ELR (cell line): ENCODE results near the gene TFPI2.

Experiments
- DNase-seq: peaks from one replicate; pipeline ENCODE4 v3.0.0-alpha.2; 2015; ENCODE audit warnings: low read depth

Gene TFPI2

DNA sequence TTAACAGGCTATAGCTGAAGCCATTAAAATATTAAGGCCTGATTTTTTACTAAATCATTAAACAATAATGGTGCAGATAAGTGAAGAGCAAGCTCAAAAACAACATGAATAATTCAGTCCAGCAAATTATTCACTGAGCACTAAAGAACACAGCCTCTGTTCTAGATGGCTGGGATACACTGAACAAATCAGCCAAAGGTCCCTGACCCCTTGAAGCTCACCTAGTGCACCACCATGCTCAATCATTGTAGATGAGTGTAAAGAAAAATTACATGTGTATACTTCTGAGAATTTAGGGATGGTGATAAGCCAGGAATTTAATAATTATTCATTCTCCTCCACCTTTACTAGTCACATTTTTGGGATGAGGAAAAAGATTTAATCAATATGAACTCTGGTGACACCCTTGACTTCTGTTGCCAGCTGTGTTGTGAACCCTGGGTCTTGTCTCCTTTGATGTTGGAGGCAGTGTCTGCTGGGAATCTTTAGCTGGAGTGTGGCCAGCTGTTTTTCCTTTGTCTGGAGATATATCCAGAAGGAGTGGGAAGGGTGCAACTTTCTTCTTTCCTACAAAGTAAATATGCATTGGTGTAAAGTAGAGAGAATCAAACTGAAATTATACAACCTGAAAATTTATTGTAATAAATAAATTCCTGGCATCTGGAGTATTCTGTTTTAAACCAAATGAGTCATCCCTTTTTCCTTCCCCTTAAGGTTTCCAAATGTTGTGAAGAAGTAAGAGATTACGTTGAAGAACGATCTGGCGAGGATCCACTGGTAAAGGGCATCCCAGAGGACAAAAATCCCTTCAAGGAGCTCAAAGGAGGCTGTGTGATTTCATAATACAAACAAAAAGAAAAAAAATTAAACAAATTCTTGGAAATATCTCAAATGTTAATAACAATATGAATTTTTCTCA, 19.8 kb upstream of the TFPI2 start:
- DNase-seq = peak; percentile 49

- no peak for DNase-seq
These were observed 15.7 kb upstream of the TFPI2 start, which contains the start of gene GNGT1 for GRCh38 chr7:93906267-93906666. Gene GNGT1 (plus strand): TSS chr7:93906567. CDS start chr7:93906747, 180 bp downstream.

GRCh38 chr7:93902777-93903423, 12.3 kb upstream of the TFPI2 start:
- peak; percentile 61 for DNase-seq

GRCh38 chr7:93897680-93898079, 7.1 kb upstream of the TFPI2 start:
- DNase-seq = no peak

- DNase-seq = no peak
These were observed 5.5 kb upstream of the TFPI2 start for GRCh38 chr7:93895859-93896600.

DNA sequence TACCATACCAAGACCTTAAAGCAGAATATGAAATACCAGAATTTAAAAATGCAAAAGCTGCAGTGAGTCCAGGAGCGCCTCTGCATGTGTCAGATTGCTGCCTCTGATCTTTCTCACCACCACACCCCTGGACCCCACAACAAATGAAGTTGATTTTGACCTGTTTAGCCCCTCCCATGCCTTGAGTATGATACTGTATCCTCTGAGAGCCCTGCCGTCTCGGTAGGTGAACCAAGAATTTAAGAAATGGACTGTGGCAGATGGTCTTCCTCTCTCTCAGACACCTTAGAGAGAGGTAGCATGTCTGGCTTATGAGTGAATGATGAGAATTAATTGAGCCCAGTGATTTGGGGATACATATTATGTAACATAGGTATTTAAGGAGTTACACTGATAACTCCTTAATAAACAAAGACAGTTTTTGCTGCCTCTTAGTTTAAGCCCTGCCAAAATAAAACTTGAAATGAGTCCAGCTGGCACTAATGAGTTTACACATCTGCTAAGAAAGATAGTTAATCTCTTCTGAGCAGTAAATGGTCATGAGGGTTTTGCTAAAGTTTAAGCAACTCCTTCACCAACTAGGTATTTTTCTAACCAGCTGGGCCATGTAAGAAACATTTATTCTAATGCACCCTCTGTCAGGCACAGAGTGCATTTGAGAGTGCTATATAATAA, 4.5 kb upstream of the TFPI2 start:
- no peak for DNase-seq

DNA sequence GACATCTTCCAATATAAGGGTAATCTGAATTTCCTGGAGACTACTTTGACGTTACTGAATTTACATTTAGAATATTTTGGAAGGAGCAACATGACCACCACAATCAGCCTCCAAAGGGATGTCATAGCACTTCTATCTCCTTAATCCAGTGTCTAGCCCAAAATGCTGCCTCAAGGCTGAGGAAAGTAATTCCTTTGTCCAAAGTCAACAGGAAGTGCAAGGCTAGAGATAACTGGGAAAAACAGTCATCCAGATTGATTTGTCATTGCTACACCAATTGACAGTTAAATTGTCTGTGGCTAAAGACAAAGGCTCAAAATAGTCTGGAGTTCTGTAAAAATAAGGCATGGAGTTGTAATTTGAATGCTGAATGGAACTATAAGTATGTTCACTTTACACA, 3.9 kb upstream of the TFPI2 start:
- peak; percentile 44 for DNase-seq

DNA sequence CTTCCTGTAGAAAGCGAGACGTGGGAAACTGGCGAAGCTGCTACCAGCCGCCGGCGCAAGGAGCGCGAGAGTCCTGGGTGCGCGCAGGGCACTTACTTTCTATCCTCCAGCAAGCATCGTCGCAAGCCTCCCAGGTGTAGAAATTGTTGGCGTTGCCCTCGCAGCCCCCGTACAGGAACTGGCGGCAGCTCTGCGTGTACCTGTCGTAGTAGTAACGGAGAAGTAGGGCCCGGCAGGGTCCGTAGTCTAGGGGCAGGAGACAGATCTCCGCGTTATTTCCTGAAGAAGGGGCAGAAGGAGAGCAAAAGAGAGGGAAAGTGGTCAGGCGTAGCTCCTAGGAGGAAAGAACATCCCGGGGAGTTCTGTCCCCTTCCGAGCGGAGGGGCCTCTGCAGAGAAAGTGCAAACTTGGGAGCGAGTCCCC, 501 bp downstream of the TFPI2 start:
- peak; percentile 53 for DNase-seq

GRCh38 chr7:93889261-93889660, 1.3 kb downstream of the TFPI2 start:
- DNase-seq = peak; percentile 81

- DNase-seq = no peak
These were observed 6.0 kb downstream of the TFPI2 start for GRCh38 chr7:93884541-93884940.

DNA sequence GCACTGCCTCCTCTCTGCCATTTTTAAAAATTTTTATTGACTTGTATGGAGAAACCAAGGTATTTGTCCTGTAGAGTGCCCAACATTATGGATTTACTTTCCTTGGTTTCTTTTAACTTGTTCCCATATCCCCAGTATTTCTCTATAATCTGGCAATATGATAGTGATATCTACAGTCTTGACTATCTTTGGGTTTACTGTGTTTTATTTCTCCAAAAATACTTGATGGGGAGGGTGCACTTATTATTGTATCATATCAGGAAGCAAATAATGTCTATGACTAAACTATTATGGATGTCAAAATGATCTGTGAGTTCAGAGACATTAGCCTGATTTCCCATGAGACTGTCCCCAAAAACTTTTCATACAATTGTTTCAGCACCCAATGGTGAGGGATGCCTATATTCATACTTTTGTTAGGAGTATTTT, 6.6 kb downstream of the TFPI2 start:
- no peak for DNase-seq

- no peak for DNase-seq
These were observed 7.3 kb downstream of the TFPI2 start for GRCh38 chr7:93883078-93883916.

GRCh38 chr7:93882468-93882867, 8.1 kb downstream of the TFPI2 start:
- DNase-seq = no peak

- no peak for DNase-seq
These were observed 11.2 kb downstream of the TFPI2 start for GRCh38 chr7:93879356-93879755.

GRCh38 chr7:93877742-93878141, 12.8 kb downstream of the TFPI2 start:
- no peak for DNase-seq

DNA sequence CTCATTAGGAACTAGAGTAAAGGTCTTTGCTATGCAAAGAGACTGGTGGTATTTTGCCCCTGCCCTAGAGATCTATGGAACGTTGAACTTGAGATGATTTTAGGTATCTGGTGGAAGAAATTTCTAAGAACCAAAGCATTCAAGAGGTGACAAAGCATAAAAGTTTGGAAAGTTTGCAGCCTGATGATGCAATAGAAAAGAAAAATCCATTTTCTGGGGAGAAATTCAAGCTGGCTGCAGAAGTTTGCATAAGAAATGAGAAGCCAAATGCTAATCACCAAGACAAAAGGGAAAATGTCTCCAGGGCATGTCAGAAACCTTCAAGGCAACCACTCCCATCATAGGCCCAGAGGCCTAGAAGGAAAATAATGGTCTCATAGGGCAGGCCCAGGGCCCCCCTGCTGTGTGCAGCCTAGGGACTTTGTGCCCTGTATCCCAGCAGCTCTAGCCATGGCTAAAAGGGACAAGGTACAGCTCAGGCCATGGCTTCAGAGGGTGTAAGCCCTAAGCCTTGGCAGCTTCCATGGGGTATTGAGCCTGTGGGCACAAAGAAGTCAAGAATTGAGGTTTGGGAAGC, 16.5 kb downstream of the TFPI2 start:
- no peak for DNase-seq

DNA sequence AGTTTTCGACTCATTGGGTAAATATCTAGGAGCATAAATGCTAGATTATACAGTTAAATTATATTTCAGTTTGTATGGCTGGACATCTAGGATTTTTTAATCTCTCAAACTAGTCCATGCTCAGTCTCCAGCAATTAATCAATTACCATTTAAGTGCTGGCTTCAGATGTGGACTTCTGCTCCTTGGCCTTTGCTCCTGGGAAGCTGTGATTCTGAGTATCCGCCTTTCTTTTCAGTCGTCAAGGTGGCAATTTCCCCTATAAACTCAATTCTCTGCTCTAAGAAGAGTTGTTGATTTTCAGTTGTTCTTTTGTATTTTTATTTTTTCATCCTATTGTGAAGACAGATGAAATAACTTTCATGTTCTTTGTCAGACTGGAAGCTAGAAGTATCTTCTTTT, 23.7 kb downstream of the TFPI2 start:
- DNase-seq = no peak

GRCh38 chr7:93862651-93863050, 27.9 kb downstream of the TFPI2 start:
- DNase-seq = no peak

- no peak for DNase-seq
These were observed 29.1 kb downstream of the TFPI2 start for GRCh38 chr7:93861325-93861949.

- DNase-seq = no peak
These were observed 30.3 kb downstream of the TFPI2 start for GRCh38 chr7:93860261-93860660.
